Caco-2 (cell line): Measurements from ENCODE around the gene PSMD6. TPM values are rescaled to one million over a fixed set of nuclear protein-coding genes. Genes with fewer than 3 reads are reported as not detected.

Experiments
- BruUV-seq: library from RNA; stranded (reverse); fragments of 400-500 nt; replicated peaks from 2 replicates; lab custom pipeline; 2021; lab: Mats Ljungman, UMichigan
- CTCF ChIA-PET: fragments of 300-600 bp; sonication (Branson Sonifier 250); formaldehyde crosslinking; loops from one replicate; lab custom pipeline; 2022; ENCODE audit warnings: antibody characterized with exemption; lab: Charles Lee
- POLR2A ChIA-PET: fragments of 300-600 bp; sonication (Branson Sonifier 250); formaldehyde crosslinking; loops from one replicate; lab custom pipeline; 2022; ENCODE audit warnings: antibody characterized with exemption; lab: Charles Lee
- DNase-seq, 2 experiments: peaks; one replicate each; pipeline versions ENCODE4 v3.0.0 to v3.0.0-alpha.2; 2020 to 2022
- H3K27me3 ChIP-seq: replicated peaks from 2 replicates; pipeline ENCODE4 v1.6.0; 2011; ENCODE audit warnings: low read length; ENCODE audit not compliant: control insufficient read depth, insufficient read depth
- H3K36me3 ChIP-seq: 2 replicates; pipeline ENCODE4 v1.5.1; 2011; ENCODE audit warnings: low read length; ENCODE audit not compliant: control insufficient read depth, insufficient read depth
- H3K4me1 ChIP-seq: fragments of 250-450 bp; sonication (Bioruptor Pico); 2 replicates; pipeline ENCODE4 v1.5.1; 2020; ENCODE audit warnings: mild to moderate bottlenecking
- H3K4me3 ChIP-seq: 2 replicates; pipeline ENCODE4 v1.5.1; 2011; ENCODE audit warnings: low read depth, mild to moderate bottlenecking, control low read depth, low read length
- H3K9me3 ChIP-seq: fragments of 250-450 bp; sonication (Bioruptor Pico); 2 replicates; pipeline ENCODE4 v1.5.1; 2020; ENCODE audit warnings: mild to moderate bottlenecking, moderate library complexity
- H3K27ac Mint-ChIP-seq: one replicate; pipeline ENCODE4 v1.8.0; 2022; ENCODE audit warnings: mixed read lengths; ENCODE audit not compliant: unreplicated experiment
- H3K27me3 Mint-ChIP-seq: one replicate; pipeline ENCODE4 v1.8.0; 2022; ENCODE audit warnings: mixed read lengths; ENCODE audit not compliant: insufficient read depth, unreplicated experiment
- H3K36me3 Mint-ChIP-seq: one replicate; pipeline ENCODE4 v1.8.0; 2022; ENCODE audit warnings: mild to moderate bottlenecking, mixed read lengths; ENCODE audit not compliant: insufficient read depth, unreplicated experiment
- H3K4me1 Mint-ChIP-seq: one replicate; pipeline ENCODE4 v1.8.0; 2022; ENCODE audit warnings: low read depth, mixed read lengths; ENCODE audit not compliant: unreplicated experiment
- H3K4me3 Mint-ChIP-seq: one replicate; pipeline ENCODE4 v1.8.0; 2022; ENCODE audit warnings: mild to moderate bottlenecking, moderate library complexity, mixed read lengths; ENCODE audit not compliant: unreplicated experiment
- H3K9me3 Mint-ChIP-seq: one replicate; pipeline ENCODE4 v1.8.0; 2022; ENCODE audit warnings: mixed read lengths; ENCODE audit not compliant: unreplicated experiment
- CTCF ChIP-seq, 2 experiments: fragments of 200-600 bp in 1 of 2; IDR thresholded peaks; 1 replicate in 1 of 2; 2 replicates in 1 of 2; pipeline versions ENCODE4 v1.5.1 to v1.8.0; 2011 to 2022; ENCODE audit warnings: antibody characterized with exemption in 1 of 2, control low read depth in 1 of 2, inconsistent platforms in 1 of 2, low read depth in 1 of 2, low read length in 1 of 2, mild to moderate bottlenecking in 1 of 2, moderate library complexity in 1 of 2; ENCODE audit not compliant: insufficient read depth in 1 of 2, severe bottlenecking in 1 of 2, unreplicated experiment in 1 of 2
- intact Hi-C: fragments of 100-400 bp; cut with micrococcal nuclease; formaldehyde crosslinking; loops from one replicate; pipeline ENCODE4 v1.10.0; 2022; ENCODE audit not compliant: unreplicated experiment
- total RNA-seq: library from RNA; stranded (reverse); gene quantifications from 2 replicates; pipeline ENCODE4 v1.2.3, GENCODE V29; 2022

The PSMD6 gene
- total RNA-seq, 1 experiment from 2014 or later = 100 TPM

GRCh38 chr3:63963496-63963895, 59.8 kb downstream of the PSMD6 start:
- no TSS peak for BruUV-seq
- H3K4me3 Mint-ChIP-seq = no peak overlapping the region
- intact Hi-C loops = no loop called here
- CTCF ChIA-PET = no interaction called here
- H3K4me1 Mint-ChIP-seq = peaks cover 15% of the 10 kb centered on the region
- H3K27ac Mint-ChIP-seq = no peak overlapping the region
- POLR2A ChIA-PET = no interaction called here
- peaks cover 19% of the 10 kb centered on the region for H3K36me3 Mint-ChIP-seq
- no peaks in the 10 kb centered on the region for H3K27me3 Mint-ChIP-seq
- Histone ChIP-seq H3K9me3 (no peaks in the 10 kb centered on the region), H3K27me3 (no peaks in the 10 kb centered on the region), H3K4me1 (peaks cover 28% of the 10 kb centered on the region), H3K4me3 (no peak overlapping the region), H3K36me3 (no peaks in the 10 kb centered on the region)
- no peaks in the 10 kb centered on the region for H3K9me3 Mint-ChIP-seq
- TF ChIP-seq CTCF (IDR thresholded peaks at IDR 0.05; ENCODE audit: insufficient read depth in 1 of 2, low read depth in 1 of 2, low read length in 1 of 2, severe bottlenecking in 1 of 2, unreplicated experiment in 1 of 2) = no peak
- DNase-seq = no peak

GRCh38 chr3:63961891-63962290, 61.4 kb downstream of the PSMD6 start:
- DNase-seq = peak in 1 of 2 experiments; percentile 52
- no peaks in the 10 kb centered on the region for H3K9me3 Mint-ChIP-seq

More at GRCh38 chr3:63961891-63962290, 61.4 kb downstream of the PSMD6 start:
- Mint-ChIP-seq H3K27me3 (no peaks in the 10 kb centered on the region), H3K4me3 (no peak overlapping the region), H3K36me3 (peaks cover 13% of the 10 kb centered on the region), H3K27ac (no peak overlapping the region), H3K4me1 (peaks cover 10% of the 10 kb centered on the region)
- CTCF ChIA-PET = interaction anchor here (1.0 to 1.1 kb wide), 4 partner anchors 11 to 44 kb away, joined by 3 to 5 read pairs (median 3); no protein-coding TSS in a partner anchor
- Histone ChIP-seq H3K36me3 (no peaks in the 10 kb centered on the region), H3K4me1 (peaks cover 15% of the 10 kb centered on the region), H3K27me3 (no peaks in the 10 kb centered on the region), H3K9me3 (no peaks in the 10 kb centered on the region), H3K4me3 (no peak overlapping the region)
- TF ChIP-seq CTCF (IDR thresholded peaks at IDR 0.05; ENCODE audit: insufficient read depth in 1 of 2, low read depth in 1 of 2, low read length in 1 of 2, severe bottlenecking in 1 of 2, unreplicated experiment in 1 of 2) = peak; percentile 41 to 64
- POLR2A ChIA-PET = no interaction called here
- intact Hi-C loops = loop anchor here (1.0 kb wide), 1 partner anchor 31 kb away; no protein-coding TSS in a partner anchor
- no TSS peak for BruUV-seq

Other genes with a start within 250 kb of the PSMD6 start
- gene C3orf49, start 204.2 kb downstream of the PSMD6 start, total RNA-seq = not detected in 2 replicates
- 68.4 and 78.3 TPM in 2 replicates for gene THOC7, start 159.7 kb downstream of the PSMD6 start, total RNA-seq
- 22.5 and 22.8 TPM in 2 replicates for gene ATXN7, start 159.6 kb downstream of the PSMD6 start, total RNA-seq
- not detected in 2 replicates for gene SCAANT1, start 111.1 kb downstream of the PSMD6 start, total RNA-seq
- gene PRICKLE2, start 202.0 kb upstream of the PSMD6 start, total RNA-seq = 4.2 and 6.0 TPM in 2 replicates